GM18519 (cell line): Measurements from ENCODE around the gene PPP2R5B.

Source experiments
- ATAC-seq: cut with Tn5 transposase; IDR thresholded peaks from one replicate; pipeline ENCODE4 v1.9.1; 2021; ENCODE audit warnings: mild to moderate bottlenecking, moderate library complexity; ENCODE audit not compliant: unreplicated experiment, low FRiP score

The PPP2R5B gene

GRCh38 chr11:64905516-64906313 lies 18.8 kb upstream of the PPP2R5B start:
- no peak for ATAC-seq

- ATAC-seq: no peak
Measured at GRCh38 chr11:64906314-64906635, 18.2 kb upstream of the PPP2R5B start.

- no peak for ATAC-seq
Measured at GRCh38 chr11:64908766-64909165, 15.7 kb upstream of the PPP2R5B start.

- ATAC-seq: no peak
Measured at GRCh38 chr11:64909653-64910343, 14.7 kb upstream of the PPP2R5B start.

- ATAC-seq: no peak
Measured at GRCh38 chr11:64910451-64911093, 13.9 kb upstream of the PPP2R5B start.

- ATAC-seq: no peak
Measured at GRCh38 chr11:64911142-64911541, 13.3 kb upstream of the PPP2R5B start.

- ATAC-seq: no peak
Measured at GRCh38 chr11:64911689-64912088, 12.8 kb upstream of the PPP2R5B start.

GRCh38 chr11:64913171-64913727 lies 11.2 kb upstream of the PPP2R5B start:
- no peak for ATAC-seq

- ATAC-seq: no peak
Measured at GRCh38 chr11:64914123-64914522, 10.4 kb upstream of the PPP2R5B start.

- no peak for ATAC-seq
Measured at GRCh38 chr11:64915376-64915887, 9.1 kb upstream of the PPP2R5B start.

GRCh38 chr11:64916040-64916774 lies 8.3 kb upstream of the PPP2R5B start:
- no peak for ATAC-seq

GRCh38 chr11:64916775-64917662 lies 7.5 kb upstream of the PPP2R5B start, which contains the start of gene ATG2A:
Gene ATG2A, minus strand, starts transcription at chr11:64917209. Its CDS starts 74 bp downstream, at chr11:64917135.
- peak; percentile 82 for ATAC-seq

- ATAC-seq: no peak
Measured at GRCh38 chr11:64917663-64917995, 6.9 kb upstream of the PPP2R5B start.

GRCh38 chr11:64918017-64918416 lies 6.5 kb upstream of the PPP2R5B start:
- no peak for ATAC-seq

GRCh38 chr11:64919627-64920026 lies 4.9 kb upstream of the PPP2R5B start:
- ATAC-seq: no peak

- no peak for ATAC-seq
Measured at GRCh38 chr11:64920124-64920523, 4.4 kb upstream of the PPP2R5B start.

- ATAC-seq: no peak
Measured at GRCh38 chr11:64921384-64921783, 3.1 kb upstream of the PPP2R5B start.

GRCh38 chr11:64923151-64923661 lies 1.3 kb upstream of the PPP2R5B start:
- no peak for ATAC-seq

- ATAC-seq: no peak
Measured at GRCh38 chr11:64924910-64925284, 408 bp downstream of the PPP2R5B start.
